HG02678 (cell line): Measurements from ENCODE around the gene GARNL3.

ENCODE experiments used
- ATAC-seq: cut with Tn5 transposase; IDR thresholded peaks from one replicate; pipeline ENCODE4 v1.9.1; 2021; ENCODE audit warnings: mild to moderate bottlenecking, moderate library complexity; ENCODE audit not compliant: unreplicated experiment

The GARNL3 gene

GRCh38 chr9:127384016-127384730, 119.6 kb downstream of the GARNL3 start:
- ATAC-seq = no peak

DNA sequence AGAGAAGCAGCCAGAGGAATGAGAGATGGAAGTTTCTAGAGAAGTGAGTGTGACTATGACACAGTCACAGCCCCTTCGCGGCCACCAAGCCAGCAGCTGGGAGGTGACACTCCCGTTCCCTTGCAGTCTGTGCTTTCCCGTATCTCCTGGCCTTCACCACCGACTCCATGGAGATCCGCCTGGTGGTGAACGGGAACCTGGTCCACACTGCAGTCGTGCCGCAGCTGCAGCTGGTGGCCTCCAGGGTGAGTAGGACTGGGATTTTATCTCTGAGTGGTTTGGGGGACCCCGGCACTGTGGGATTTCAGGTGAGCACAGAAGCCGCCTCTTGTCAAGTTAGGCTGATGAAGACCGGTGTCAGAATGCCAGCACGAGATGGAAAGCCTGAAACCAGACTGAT, 120.3 kb downstream of the GARNL3 start:
- ATAC-seq = no peak

DNA sequence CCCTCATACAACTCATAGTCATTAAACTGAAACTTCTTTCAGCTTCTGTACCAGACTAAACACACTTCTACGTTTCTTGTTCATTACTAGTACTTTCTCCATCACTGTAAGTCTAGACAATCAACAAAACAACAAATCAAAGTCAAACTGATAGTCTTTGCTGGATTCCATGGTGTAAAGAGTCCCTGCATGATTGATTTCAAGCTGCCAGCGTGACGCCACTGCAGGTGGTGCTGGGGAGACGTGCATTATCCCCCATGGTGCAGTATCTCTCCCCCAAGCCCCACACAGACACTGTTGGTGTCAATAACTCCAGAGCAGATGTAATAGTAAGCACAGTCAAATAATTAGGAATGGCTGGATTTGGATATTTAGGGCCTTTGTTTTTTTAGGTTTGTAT, 121.7 kb downstream of the GARNL3 start:
- ATAC-seq = no peak

DNA sequence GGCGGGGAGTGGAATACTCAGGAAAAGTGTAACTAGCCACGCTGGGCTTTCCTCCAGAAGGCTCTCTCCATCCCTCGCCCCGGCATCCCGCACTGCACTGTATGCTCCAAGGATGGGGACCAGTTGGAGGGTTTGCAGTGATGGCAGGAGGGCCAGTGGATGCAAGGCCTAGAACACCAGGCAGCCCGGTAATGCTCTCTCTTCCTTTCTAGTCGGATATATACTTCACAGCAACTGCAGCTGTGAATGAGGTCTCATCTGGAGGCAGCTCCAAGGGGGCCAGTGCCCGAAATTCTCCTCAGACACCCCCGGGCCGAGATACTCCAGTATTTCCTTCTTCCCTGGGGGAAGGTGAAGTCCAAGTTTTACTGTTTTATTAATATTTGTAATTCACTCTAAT, 122.4 kb downstream of the GARNL3 start:
- ATAC-seq = no peak

DNA sequence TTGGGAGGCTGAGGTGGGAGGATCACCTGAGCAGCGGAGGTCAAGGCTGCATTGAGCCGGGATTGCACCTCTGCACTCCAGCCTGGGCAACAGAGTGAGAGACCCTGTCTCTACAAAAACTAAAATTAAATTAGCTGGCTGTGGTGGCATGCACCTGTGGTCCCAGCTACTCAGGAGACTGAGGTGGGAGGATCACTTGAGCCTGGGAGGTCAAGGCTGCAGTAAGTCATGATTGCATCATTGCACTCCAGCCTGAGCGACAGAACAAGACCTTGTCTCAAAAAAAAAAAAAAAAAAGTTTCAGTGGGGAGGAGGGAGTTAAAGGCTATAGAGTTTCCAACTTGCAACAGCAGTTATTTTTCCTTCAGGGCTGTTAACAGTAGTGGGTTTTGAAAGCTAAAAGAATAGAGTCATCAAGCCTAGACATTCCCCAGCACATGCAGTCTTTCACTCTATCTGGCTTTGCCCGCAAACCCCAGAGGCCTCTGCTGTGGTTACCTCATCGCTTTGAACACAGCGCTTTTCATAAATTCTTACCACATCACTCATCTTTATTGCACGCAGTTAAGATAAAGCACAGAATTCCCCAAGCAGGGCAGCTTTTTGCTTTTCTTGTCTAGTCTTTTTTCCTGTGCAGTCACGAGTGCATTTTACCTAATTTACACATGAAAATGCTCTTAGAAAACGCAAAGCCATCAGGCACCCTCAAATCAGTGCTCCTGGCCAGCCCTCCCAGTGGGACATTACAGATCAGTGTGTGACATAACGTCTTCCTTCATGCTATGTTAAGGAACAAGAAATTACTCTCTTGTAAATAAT, 123.7 kb downstream of the GARNL3 start:
- peak; percentile 83 for ATAC-seq

- no peak for ATAC-seq
Measured at GRCh38 chr9:127388856-127389238, 124.3 kb downstream of the GARNL3 start.

DNA sequence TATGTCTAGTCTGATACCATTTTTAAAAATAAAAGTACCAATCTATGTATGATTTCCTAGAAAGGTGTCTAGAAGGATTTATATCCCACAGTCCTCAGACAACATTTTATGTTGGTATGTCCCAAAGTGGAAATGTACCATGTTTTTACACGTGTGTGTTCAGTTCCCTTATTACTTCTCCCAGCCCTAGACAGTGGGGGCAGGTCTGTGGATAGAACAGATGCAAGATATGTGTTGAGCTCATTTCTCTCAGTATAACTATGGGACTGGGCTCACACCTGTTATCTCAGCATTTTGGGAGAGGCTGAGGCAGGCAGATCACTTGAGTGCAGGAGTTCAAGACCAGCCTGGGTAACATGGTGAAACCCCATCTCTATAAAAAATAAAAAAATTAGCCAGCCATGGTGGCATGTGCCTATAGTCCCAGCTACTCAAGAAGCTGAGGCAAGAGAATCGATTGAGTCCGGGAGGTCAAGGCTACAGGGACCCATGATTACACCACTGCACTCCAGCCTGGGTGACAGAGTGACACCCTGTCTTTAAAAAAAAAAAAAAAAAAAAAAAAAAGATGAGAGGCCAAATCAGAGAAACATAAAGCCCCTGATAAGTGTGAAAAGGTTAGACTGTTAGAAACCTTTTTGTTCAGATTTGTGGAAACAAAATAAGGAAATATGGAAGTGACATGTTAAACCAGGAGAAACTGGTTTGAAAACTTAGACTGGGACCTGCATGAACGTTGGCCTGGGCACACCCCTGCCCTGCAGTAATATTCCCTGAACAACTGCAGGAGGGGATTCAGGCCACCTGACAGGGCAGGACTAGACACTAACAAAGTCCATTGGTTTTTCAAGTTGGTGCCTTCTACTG, 125.0 kb downstream of the GARNL3 start:
- ATAC-seq = no peak

DNA sequence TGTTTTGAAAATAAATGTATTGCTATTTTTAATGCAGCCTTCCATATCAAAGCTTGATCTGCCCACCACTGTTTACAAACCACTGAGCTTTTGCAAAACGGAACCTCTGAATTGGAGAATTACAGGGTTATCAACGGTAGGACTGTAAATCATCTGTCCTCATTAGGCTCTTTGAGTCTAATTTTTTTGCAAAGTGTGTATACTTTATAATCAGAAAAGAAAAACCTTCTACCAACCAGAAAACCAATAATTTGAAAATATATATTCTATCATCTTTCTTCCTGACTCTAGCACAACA, 125.6 kb downstream of the GARNL3 start:
- ATAC-seq = no peak

- no peak for ATAC-seq
Measured at GRCh38 chr9:127390563-127390962, 126.0 kb downstream of the GARNL3 start.

GRCh38 chr9:127392166-127392565, 127.6 kb downstream of the GARNL3 start:
- ATAC-seq = no peak

- no peak for ATAC-seq
Measured at GRCh38 chr9:127392976-127393375, 128.4 kb downstream of the GARNL3 start.

DNA sequence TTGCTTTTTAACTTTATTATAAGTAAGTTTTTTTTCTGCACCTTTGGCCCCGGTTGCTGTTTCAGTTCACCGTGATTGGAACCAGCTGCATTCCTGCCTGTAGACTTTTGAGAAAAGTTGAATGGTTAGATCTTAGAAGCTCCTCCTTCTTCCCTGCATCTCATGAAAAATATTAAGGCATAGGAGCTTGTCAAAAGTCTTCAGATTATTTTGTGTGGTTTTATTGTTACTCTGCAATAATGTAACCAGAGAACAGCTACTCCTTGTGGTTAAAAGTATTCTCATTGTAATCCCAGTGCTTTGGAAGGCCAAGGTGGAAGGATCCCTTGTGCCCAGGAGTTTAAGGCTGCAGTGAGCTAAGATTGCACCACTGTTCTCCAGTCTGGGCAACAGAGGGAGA, 129.1 kb downstream of the GARNL3 start:
- no peak for ATAC-seq

GRCh38 chr9:127395497-127396252, 131.1 kb downstream of the GARNL3 start:
- ATAC-seq = no peak

DNA sequence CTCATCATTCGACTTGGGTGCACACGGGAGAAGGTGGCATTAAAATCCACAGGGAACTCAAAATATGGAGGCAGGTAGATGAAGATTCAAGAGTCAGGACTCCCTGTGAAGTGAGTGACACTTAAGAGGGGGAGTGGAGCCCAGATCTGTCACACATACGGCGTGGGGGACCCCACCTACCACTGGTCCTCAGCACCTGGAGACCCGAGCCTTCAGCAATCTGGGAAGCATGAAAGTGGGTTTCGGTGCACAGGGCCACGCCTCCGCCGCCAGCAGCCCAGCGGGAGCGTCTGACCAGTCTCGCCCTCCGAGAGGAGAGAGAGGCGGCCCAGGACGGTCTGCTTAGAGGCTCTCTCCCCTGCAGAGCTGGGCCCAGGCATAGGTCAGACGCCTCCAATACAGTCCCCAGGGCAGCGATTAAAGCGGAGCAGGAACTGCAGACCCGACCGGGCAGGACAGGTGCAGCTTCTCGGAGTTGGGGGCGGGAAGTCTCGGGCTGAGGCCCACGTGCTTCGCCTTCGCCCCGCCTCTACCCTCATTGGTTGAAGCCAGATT, 131.8 kb downstream of the GARNL3 start:
- ATAC-seq = no peak

DNA sequence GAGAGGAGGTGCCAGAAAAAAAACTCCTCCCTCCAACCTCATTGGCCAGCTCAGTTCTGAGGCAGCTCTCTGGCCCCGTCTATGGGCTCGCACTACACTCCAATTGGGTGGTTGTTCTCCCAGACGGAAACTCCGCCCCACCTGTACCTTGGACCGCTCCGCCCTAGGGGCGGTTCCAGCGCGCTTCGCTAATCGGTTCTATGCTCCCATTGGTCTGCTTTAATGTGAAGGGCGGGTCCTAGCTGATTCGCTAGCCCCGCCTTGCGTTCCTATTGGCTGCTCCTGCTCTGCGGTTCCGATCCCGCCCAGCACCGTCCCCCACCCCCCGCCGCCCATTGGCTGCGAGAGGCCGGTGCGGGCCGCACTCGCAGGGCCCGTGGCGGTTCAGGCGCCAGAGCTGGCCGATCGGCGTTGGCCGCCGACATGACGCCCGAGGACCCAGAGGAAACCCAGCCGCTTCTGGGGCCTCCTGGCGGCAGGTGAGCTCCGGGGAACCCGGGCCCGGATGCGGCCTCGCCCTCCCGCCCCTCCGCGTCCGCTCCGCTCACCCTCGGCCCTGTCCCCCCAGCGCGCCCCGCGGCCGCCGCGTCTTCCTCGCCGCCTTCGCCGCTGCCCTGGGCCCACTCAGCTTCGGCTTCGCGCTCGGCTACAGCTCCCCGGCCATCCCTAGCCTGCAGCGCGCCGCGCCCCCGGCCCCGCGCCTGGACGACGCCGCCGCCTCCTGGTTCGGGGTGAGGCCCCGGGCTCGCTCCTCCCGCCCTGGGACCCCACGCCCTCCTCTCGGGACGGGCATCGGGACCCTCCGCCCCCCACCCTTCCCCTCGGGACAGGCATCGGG, 132.5 kb downstream of the GARNL3 start, which contains the start of gene SLC2A8:
SLC2A8 (plus strand) TSS at position 362 of the 838 bp plus-strand sequence; CDS start at position 424, 62 bp downstream.
- ATAC-seq = peak; percentile 94

DNA sequence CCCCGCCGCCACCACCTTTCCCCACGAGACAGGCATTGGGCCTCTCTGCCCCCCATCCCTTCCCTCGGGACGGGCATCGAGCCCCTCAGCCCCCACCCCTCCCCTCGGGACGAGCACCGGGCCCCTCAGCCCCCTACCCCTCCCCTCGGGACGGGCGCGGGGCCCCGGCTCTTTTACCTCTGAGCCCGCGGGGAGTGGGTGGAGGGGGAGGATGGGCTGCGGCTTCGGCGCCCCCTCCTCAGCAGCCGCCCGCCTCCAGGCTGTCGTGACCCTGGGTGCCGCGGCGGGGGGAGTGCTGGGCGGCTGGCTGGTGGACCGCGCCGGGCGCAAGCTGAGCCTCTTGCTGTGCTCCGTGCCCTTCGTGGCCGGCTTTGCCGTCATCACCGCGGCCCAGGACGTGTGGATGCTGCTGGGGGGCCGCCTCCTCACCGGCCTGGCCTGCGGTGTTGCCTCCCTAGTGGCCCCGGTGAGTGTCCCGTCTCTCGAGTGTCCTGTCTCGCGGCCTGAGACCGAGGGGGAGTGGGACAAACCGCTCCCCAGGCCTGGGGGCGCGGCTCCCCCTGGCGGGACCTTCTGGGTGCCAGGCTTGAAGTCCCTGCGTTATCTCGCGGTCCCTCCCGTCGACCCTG, 133.2 kb downstream of the GARNL3 start:
- ATAC-seq = no peak

DNA sequence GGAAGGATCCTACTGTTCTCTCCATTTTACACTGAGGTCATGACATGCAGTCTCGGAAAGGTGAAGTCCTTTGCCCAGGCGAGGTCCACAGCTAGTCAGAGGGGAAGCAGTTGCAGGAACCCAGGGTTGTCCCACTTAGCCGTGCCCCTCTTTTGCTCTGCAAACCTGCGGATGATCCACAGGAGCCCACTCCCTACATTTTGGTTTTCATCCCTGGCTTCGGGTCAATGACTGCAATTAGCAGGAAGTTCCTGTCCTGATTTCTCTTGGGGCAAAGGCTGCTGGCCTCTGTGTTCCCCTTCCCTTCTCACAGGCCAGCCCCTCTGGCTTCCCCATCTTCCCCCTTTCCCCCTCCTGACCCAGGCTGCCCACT, 133.7 kb downstream of the GARNL3 start:
- ATAC-seq = no peak

GRCh38 chr9:127398715-127399400, 134.3 kb downstream of the GARNL3 start:
- no peak for ATAC-seq
